Measurements from ENCODE around the gene ZDHHC15. TPM values are rescaled to one million over a fixed set of nuclear protein-coding genes. Genes with fewer than 3 reads are reported as not detected.
"Not testable (repeated sequence)": the region's sequence is repeated elsewhere in the genome, so short reads cannot be mapped to it uniquely, and the experiment has no call there.

The ZDHHC15 gene
- total RNA-seq, 3 donors from 2014 or later (not counting 1 experiment from before 2014, with no cell fraction given), result not detected

DNA sequence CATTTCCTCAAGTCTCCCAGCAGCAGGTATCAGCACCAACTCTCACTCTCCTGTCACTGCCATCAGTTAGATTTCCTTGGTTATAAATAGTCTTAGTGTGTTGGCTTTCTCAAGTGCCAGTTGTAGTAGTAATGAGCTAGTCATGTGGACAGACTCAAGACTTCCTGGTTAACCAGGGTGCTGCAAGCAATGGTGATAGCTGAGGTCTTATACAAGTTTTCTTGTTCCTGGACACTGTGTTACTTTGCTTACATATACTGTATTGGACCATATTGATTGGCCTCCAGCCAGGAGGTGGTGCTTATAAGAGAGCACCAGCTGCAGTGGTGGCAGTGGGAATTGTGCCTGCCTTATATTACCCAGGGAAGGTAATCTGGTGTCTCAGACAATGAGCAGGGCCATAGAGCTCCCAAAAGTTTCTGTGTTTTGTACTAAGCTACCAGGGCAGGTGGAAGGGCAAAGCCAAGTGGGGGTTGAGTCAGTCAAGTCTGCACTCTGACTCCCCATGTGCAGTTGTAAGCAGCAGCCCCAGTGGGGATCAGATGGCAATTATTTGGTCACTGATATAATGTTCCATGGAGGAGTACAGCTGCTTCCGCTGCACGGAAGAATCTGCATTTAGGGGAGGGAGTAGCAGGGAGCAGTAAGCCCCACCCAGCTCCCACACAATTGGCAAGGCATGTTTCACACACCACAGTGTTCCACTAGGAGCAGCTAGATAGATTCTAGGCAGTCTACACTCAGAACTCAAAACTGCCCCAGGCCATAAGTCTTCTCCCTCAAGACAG lies 24.1 kb upstream of the ZDHHC15 start:
- no peaks in the 10 kb centered on the region for H3K4me1 ChIP-seq (ENCODE audit: control insufficient read depth, insufficient read depth, low read length)
- H3K27ac Mint-ChIP-seq, result no peak overlapping the region
- H3K36me3 Mint-ChIP-seq, result no peaks in the 10 kb centered on the region
- intact Hi-C loops (cut with micrococcal nuclease), result no loop called here
- 53% methylated on average over 2 of the region's 2 CpGs for WGBS (ENCODE audit: insufficient coverage)
- H3K4me3 ChIP-seq (ENCODE audit: low read length), result no peak overlapping the region
- no peaks in the 10 kb centered on the region for H3K9me3 ChIP-seq (ENCODE audit: control insufficient read depth, insufficient read depth, low read length)
- H3K36me3 ChIP-seq (ENCODE audit: control insufficient read depth, insufficient read depth, low read length), result no peaks in the 10 kb centered on the region
- TF ChIP-seq, protein P1, sequence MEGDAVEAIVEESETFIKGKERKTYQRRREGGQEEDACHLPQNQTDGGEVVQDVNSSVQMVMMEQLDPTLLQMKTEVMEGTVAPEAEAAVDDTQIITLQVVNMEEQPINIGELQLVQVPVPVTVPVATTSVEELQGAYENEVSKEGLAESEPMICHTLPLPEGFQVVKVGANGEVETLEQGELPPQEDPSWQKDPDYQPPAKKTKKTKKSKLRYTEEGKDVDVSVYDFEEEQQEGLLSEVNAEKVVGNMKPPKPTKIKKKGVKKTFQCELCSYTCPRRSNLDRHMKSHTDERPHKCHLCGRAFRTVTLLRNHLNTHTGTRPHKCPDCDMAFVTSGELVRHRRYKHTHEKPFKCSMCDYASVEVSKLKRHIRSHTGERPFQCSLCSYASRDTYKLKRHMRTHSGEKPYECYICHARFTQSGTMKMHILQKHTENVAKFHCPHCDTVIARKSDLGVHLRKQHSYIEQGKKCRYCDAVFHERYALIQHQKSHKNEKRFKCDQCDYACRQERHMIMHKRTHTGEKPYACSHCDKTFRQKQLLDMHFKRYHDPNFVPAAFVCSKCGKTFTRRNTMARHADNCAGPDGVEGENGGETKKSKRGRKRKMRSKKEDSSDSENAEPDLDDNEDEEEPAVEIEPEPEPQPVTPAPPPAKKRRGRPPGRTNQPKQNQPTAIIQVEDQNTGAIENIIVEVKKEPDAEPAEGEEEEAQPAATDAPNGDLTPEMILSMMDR (IDR thresholded peaks at IDR 0.05), result no peak
- H3K4me1 Mint-ChIP-seq, result no peaks in the 10 kb centered on the region
- no peaks in the 10 kb centered on the region for H3K27me3 Mint-ChIP-seq (ENCODE audit: low read depth in 2 of 2)
- no peak overlapping the region for H3K4me3 Mint-ChIP-seq
- H3K9me3 Mint-ChIP-seq, result no peaks in the 10 kb centered on the region
- no peak overlapping the region for H3K27ac ChIP-seq (ENCODE audit: low read length)
- ATAC-seq, result no peak
- no peak for DNase-seq
- H3K27me3 ChIP-seq (ENCODE audit: control insufficient read depth, insufficient read depth, low read length), result no peaks in the 10 kb centered on the region

DNA sequence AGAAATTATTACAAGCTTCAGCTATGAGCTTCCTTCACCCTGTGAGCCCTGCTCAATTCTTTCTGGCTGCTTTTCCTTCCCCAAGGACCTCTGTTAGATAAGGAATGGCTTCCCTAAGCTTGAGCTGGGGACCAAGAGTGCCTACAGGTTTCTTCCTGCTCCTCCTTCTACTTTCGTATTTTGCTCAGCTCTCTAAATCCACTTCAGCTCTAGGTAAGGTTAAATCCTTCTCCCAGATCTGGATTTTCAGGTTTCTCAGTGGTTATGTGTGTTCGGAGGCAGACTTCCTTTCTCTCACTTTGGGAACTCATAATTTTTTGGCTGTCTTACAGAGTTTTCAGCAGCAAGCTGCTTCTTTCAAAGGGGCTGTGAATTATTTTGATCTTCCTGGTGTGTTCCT lies 21.9 kb upstream of the ZDHHC15 start:
- H3K4me3 ChIP-seq (ENCODE audit: low read length), result no peak overlapping the region
- H3K27ac ChIP-seq (ENCODE audit: low read length), result no peak overlapping the region
- H3K4me3 Mint-ChIP-seq, result no peak overlapping the region
- H3K27me3 Mint-ChIP-seq (ENCODE audit: low read depth in 2 of 2), result no peaks in the 10 kb centered on the region
- H3K4me1 ChIP-seq (ENCODE audit: control insufficient read depth, insufficient read depth, low read length), result no peaks in the 10 kb centered on the region
- H3K4me1 Mint-ChIP-seq, result no peaks in the 10 kb centered on the region
- TF ChIP-seq, protein P1 (IDR thresholded peaks at IDR 0.05), result no peak
- H3K36me3 ChIP-seq (ENCODE audit: control insufficient read depth, insufficient read depth, low read length), result no peaks in the 10 kb centered on the region
- DNase-seq (no peak), ATAC-seq (no peak)
- H3K9me3 ChIP-seq (ENCODE audit: control insufficient read depth, insufficient read depth, low read length), result no peaks in the 10 kb centered on the region
- no peaks in the 10 kb centered on the region for H3K9me3 Mint-ChIP-seq
- WGBS (ENCODE audit: insufficient coverage), result no CpG with 5 or more reads among the region's 2 CpGs
- H3K27ac Mint-ChIP-seq, result no peak overlapping the region
- no peaks in the 10 kb centered on the region for H3K36me3 Mint-ChIP-seq
- no peaks in the 10 kb centered on the region for H3K27me3 ChIP-seq (ENCODE audit: control insufficient read depth, insufficient read depth, low read length)
- intact Hi-C loops (cut with micrococcal nuclease), result no loop called here

DNA sequence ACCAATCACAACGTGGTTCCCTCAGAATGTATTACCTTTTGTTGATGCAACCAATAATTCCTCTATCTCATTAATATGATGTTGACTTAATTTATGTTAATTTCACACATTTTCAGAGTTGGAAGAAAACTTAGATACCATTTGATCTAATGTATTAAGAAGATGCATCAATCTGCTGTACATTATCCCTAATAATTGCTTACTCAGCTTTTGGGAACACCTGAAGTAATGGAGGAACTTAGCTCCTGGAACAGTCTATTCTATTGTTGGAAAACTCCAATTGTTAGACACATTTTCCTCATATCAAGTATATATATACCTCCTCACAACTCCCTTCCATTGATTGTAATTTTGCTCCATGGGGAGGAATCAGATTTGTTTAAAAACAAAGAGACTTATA lies 38.9 kb downstream of the ZDHHC15 start:
- no peaks in the 10 kb centered on the region for H3K4me1 ChIP-seq (ENCODE audit: control insufficient read depth, insufficient read depth, low read length)
- ATAC-seq, result no peak
- no peaks in the 10 kb centered on the region for H3K9me3 ChIP-seq (ENCODE audit: control insufficient read depth, insufficient read depth, low read length)
- intact Hi-C loops (cut with micrococcal nuclease), result no loop called here
- H3K36me3 Mint-ChIP-seq, result peaks cover 8% of the 10 kb centered on the region
- no peak overlapping the region for H3K4me3 ChIP-seq (ENCODE audit: low read length)
- no peak overlapping the region for H3K27ac ChIP-seq (ENCODE audit: low read length)
- H3K27me3 Mint-ChIP-seq (ENCODE audit: low read depth in 2 of 2), result no peaks in the 10 kb centered on the region
- WGBS (ENCODE audit: insufficient coverage), result no CpG with 5 or more reads among the region's 1 CpG
- H3K27ac Mint-ChIP-seq, result no peak overlapping the region
- peaks cover 3% of the 10 kb centered on the region in 2 donors for H3K9me3 Mint-ChIP-seq
- no peaks in the 10 kb centered on the region for H3K36me3 ChIP-seq (ENCODE audit: control insufficient read depth, insufficient read depth, low read length)
- no peaks in the 10 kb centered on the region for H3K27me3 ChIP-seq (ENCODE audit: control insufficient read depth, insufficient read depth, low read length)
- DNase-seq, result no peak
- TF ChIP-seq, protein P1 (IDR thresholded peaks at IDR 0.05), result no peak
- H3K4me1 Mint-ChIP-seq, result no peaks in the 10 kb centered on the region
- H3K4me3 Mint-ChIP-seq, result no peak overlapping the region

DNA sequence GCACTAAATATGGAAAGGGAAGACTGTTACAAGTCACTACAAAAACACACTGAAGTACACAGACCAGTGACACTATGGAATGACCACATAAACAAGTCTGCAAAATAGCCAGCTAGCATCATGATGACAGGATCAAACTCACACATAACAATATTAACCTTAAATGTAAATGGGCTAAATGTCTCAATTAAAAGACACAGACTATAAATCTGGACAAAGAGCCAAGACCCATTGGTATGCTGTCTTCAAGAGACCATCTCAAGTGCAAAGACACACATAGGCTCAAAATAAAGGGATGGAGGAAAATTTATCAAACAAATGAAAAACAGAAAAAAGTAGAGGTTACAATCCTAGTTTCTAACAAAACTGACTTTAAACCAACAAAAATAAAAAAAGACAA lies 61.1 kb downstream of the ZDHHC15 start:
- H3K27ac Mint-ChIP-seq; H3K9me3 ChIP-seq (ENCODE audit: control insufficient read depth, insufficient read depth, low read length); H3K36me3 ChIP-seq (ENCODE audit: control insufficient read depth, insufficient read depth, low read length); H3K4me1 ChIP-seq (ENCODE audit: control insufficient read depth, insufficient read depth, low read length); DNase-seq; ATAC-seq; H3K4me3 ChIP-seq (ENCODE audit: low read length); intact Hi-C loops (cut with micrococcal nuclease); H3K27me3 ChIP-seq (ENCODE audit: control insufficient read depth, insufficient read depth, low read length); H3K27ac ChIP-seq (ENCODE audit: low read length); H3K36me3 Mint-ChIP-seq; H3K27me3 Mint-ChIP-seq (ENCODE audit: low read depth in 2 of 2); H3K4me1 Mint-ChIP-seq; H3K4me3 Mint-ChIP-seq: not testable (repeated sequence)
- peaks cover 2 to 11% of the 10 kb centered on the region in 2 donors for H3K9me3 Mint-ChIP-seq

Measured in natural killer cell (primary cell).